GM23338 (cell line): ENCODE measurements around the gene ALG6.

Source experiments
- CREB1 ChIP-seq: fragments of 250-450 bp; sonication (Bioruptor Pico); IDR thresholded peaks from 2 replicates; pipeline ENCODE4 v1.5.0; 2020; ENCODE audit warnings: low read depth, mild to moderate bottlenecking, moderate library complexity
- EZH2 ChIP-seq: fragments of 200-600 bp; sonication (generic); IDR thresholded peaks from one replicate; pipeline ENCODE4 v1.8.0; 2017; ENCODE audit warnings: antibody characterized with exemption, mild to moderate bottlenecking, low read depth; ENCODE audit not compliant: unreplicated experiment
- EZH2phosphoT487 ChIP-seq: fragments of 200-600 bp; sonication (generic); IDR thresholded peaks from one replicate; pipeline ENCODE4 v1.8.1; 2018; ENCODE audit warnings: antibody characterized with exemption; ENCODE audit not compliant: unreplicated experiment
- JUNB ChIP-seq: IDR thresholded peaks from one replicate; pipeline ENCODE4 v1.6.1; 2016; ENCODE audit warnings: antibody characterized with exemption; ENCODE audit not compliant: unreplicated experiment
- POLR2AphosphoS5 ChIP-seq: IDR thresholded peaks from 2 replicates; pipeline ENCODE4 v1.6.1; 2016; ENCODE audit warnings: antibody characterized with exemption, low read depth
- ZNF114 ChIP-seq: fragments of 250-450 bp; sonication (Bioruptor Pico); IDR thresholded peaks from 2 replicates; pipeline ENCODE4 v1.5.0; 2020; ENCODE audit warnings: mild to moderate bottlenecking, moderate library complexity
- TF ChIP-seq, protein P1 (sequence below), 2 experiments: fragments of 200-600 bp in 1 of 2; sonication (generic) in 1 of 2; conservative IDR thresholded peaks; 2 replicates each; pipeline versions ENCODE4 v1.5.1 to v1.6.1; 2016 to 2017; ENCODE audit warnings: antibody characterized with exemption in 2 of 2, low read depth in 2 of 2, mild to moderate bottlenecking in 2 of 2, moderate library complexity in 1 of 2

DNA sequence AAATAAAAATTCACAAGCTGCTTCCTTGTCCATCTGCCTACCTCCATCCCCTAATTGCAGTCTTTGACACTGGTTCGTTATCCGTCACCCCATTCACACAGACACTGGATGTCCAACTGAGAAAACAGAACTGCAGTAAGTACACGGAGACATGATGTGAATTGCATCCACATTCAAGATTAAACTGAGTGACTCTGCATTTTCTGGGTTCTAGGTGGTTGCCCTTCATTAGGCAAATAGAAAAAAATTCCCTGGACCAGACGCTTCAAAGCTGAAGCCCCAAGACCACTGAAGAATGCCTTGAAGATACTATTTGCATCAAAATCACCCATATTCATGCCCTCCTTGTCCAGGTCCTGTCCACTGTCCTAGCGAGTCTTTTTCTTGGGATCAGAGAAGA, 7.9 kb upstream of the ALG6 start:
- TF ChIP-seq, protein P1, sequence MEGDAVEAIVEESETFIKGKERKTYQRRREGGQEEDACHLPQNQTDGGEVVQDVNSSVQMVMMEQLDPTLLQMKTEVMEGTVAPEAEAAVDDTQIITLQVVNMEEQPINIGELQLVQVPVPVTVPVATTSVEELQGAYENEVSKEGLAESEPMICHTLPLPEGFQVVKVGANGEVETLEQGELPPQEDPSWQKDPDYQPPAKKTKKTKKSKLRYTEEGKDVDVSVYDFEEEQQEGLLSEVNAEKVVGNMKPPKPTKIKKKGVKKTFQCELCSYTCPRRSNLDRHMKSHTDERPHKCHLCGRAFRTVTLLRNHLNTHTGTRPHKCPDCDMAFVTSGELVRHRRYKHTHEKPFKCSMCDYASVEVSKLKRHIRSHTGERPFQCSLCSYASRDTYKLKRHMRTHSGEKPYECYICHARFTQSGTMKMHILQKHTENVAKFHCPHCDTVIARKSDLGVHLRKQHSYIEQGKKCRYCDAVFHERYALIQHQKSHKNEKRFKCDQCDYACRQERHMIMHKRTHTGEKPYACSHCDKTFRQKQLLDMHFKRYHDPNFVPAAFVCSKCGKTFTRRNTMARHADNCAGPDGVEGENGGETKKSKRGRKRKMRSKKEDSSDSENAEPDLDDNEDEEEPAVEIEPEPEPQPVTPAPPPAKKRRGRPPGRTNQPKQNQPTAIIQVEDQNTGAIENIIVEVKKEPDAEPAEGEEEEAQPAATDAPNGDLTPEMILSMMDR (conservative IDR thresholded peaks at IDR 0.05; ENCODE audit: low read depth in 2 of 2) = no peak
- TF ChIP-seq EZH2phosphoT487 = no peak
- no peak for TF ChIP-seq POLR2AphosphoS5
- TF ChIP-seq CREB1 (CRISPR knock-in tag) = no peak
- TF ChIP-seq EZH2 = no peak
- no peak for TF ChIP-seq ZNF114
- no peak for TF ChIP-seq JUNB
